Stimulated activated CD4-positive, alpha-beta T cell treated with anti-CD3 and anti-CD28 coated beads, Interleukin-4, amount 100 ng/mL, for 48 hours (primary cell): ENCODE data around the gene MZT1.

Experiments
- DNase-seq, 2 donors: peaks; one replicate each; pipeline ENCODE4 v3.0.0-alpha.2; 2020; ENCODE audit warnings: low read depth in 2 of 2

Gene MZT1

DNA sequence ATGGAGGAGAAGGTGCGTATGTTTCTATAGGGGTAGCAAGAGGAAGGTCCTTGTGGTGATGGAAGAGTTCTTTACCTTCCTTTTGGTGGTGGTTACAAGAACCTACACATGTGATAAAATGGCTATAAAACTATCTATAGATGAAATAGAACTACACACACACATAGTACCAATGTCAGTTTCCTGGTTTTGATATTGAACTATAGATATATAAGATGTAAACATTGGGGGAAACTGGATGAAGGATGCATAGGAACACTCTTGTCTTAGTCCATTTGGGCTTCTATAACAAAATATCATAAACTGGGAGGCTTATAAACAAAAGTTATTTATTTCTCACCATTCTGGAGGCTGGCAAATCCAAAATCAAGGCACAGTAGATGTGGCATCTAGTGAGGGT, 47.1 kb downstream of the MZT1 start:
- no peak for DNase-seq

DNA sequence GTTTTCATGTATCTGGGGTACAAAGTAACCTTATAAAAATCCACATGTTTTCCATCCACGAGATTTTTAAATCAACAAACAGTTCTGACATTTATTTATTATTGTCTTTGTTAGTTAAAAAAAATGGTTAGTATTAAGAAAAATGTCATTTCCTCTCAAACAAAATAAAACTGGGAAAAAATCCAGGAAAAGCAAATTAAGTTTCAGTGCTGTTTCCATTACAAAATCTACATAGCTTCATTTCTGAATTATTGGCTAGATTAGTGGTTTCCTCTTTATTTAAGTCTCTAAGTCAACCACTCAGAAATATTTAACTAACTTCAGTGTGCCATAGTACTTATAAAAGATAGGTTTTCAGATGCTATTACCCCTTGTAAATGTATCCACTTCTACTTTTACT, 49.1 kb downstream of the MZT1 start:
- no peak for DNase-seq

DNA sequence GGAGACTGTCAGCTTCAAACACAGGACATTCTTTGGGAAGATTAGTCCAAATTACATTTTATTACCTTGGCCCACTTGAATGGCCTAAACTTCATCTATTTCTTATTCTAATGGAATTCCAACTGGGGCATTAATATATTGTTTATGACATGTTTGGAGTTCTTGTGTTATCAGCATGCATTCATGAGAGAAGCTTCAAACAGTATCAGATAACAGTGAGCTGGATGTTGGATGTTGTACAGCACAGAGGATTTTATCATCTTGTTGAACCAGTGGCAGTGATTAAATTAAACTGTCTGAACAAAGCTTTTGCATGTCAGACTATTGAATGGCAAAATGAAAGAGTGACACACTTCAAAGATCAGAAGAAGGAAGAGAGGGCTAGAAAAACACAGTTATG, 50.0 kb downstream of the MZT1 start:
- no peak for DNase-seq

DNA sequence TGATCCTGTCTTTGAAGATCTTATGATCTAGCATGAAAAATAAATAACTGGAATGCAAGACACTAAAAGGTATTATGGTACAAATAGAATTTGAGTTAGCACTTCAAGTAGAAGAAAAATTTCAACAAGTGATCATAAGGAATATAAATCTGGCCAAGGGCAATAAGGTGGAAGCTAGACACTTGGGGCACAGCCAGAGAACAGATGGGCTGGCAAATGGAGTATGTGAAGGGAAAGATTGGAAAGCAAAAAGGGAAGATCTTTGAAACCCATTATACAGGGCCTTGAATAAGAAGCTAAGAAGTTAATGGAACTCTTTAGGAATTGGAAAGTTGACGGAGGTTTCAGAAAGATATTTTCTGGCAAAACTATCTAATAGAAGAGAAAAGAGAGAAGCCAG, 61.0 kb downstream of the MZT1 start:
- DNase-seq = no peak

DNA sequence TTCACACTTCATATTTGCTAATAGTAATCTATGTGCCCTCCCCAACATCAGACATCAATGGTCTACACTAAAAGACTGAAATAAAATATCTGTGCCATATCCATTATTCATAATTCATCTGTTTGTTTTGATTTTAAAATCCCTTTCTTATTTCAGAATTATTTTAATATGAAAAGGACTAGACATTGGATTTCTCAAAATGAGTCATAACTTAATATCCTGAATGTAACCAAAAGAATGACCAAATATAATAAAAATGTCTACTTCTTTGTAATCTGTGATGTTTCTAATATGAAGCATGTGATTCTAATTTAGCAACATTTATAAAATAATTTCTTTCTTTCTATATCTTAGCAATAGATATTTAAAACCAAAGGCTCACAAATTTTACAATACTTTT, 64.9 kb downstream of the MZT1 start:
- no peak for DNase-seq
